HPDE6-E6E7 (cell line): ENCODE data around the gene DNASE2B.

Experiments used
- DNase-seq: peaks from one replicate; pipeline ENCODE4 v3.0.0; 2011; ENCODE audit warnings: missing footprints; ENCODE audit errors: extremely low spot score

Gene DNASE2B

GRCh38 chr1:84374991-84375696 lies 23.1 kb upstream of the DNASE2B start:
- DNase-seq: no peak

GRCh38 chr1:84376000-84376910 lies 22.0 kb upstream of the DNASE2B start:
- DNase-seq: no peak

- no peak for DNase-seq
Measured at GRCh38 chr1:84377480-84378095, 20.7 kb upstream of the DNASE2B start.

GRCh38 chr1:84379138-84379916 lies 19.0 kb upstream of the DNASE2B start:
- no peak for DNase-seq

GRCh38 chr1:84379917-84380180 lies 18.4 kb upstream of the DNASE2B start:
- DNase-seq: no peak

DNA sequence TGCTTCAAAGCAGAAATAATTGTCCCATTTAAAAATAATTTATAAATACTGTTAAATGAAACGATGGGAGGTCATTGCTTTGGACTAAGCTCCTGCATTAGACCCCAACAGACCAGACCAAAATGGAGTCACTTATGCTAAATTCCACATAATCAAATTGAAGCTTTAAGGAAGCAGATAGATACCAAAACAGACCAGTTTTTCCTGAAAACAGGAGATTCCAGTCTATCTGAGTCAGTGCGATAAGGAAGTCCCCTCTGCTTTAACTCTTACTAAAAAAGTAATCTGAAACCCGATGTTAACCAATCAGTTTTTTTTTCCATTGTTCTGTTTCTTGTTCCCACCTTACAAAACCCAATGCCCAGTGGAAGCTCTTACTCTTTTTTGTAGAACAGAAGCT lies 16.2 kb upstream of the DNASE2B start:
- no peak for DNase-seq

DNA sequence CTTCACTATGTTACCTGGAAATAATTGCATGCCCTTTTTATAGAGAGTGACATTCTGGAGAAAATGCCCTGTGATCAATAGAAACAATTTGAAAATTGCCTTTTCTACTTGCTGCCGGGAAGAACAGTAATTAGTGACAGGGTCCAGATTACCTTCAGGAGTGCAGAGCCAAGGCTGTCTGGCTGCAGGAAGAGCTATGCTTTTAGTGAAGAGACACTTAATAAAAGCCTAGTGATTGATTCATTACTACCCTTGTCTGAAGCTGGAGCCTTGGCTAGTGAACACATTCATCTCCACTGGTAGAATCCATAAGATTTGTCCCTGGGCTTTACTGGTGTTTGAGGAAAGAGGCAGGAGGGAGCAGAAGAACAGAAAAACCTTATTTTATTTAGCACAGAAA lies 12.9 kb upstream of the DNASE2B start:
- no peak for DNase-seq

- DNase-seq: no peak
Measured at GRCh38 chr1:84386716-84387479, 11.4 kb upstream of the DNASE2B start.

GRCh38 chr1:84387480-84388163 lies 10.7 kb upstream of the DNASE2B start:
- no peak for DNase-seq

DNA sequence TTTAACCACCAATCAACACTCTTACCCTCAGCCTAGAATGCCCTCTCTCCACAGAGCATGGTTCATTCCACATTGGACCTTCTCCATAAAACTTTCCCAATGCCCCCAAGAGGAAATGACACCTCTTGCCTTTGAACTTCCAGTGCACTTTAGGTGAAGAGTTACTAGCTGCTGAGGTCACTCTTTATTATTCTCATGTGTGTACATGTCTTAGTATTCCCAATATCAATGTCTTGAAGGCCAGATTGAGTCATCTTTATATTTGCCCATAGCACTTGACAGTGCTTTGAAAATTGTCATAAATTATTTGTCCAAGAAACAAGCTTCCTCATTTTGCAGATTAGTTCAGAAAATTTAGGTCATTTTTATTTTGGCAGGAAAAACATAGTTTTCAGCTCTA lies 8.1 kb upstream of the DNASE2B start:
- DNase-seq: peak; percentile 37

DNA sequence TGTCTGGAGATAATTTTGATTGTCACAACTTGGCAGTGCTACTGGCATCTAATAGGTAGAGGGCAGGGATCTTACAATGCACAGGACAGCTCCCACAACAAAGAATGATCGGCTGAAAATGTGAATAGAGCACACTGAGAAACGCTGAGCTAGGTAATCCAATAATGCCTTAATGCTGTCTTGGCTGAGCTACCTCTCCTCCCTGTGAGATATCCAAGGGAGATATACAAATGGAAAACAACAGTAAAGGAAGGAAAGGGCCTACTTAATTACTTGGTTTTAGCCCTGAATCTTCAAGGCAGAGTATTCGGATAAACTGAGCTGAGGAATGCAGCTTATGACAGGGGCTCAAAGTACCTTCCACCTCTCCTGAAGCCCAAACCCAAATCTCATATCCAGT lies 2.9 kb downstream of the DNASE2B start:
- DNase-seq: no peak

DNA sequence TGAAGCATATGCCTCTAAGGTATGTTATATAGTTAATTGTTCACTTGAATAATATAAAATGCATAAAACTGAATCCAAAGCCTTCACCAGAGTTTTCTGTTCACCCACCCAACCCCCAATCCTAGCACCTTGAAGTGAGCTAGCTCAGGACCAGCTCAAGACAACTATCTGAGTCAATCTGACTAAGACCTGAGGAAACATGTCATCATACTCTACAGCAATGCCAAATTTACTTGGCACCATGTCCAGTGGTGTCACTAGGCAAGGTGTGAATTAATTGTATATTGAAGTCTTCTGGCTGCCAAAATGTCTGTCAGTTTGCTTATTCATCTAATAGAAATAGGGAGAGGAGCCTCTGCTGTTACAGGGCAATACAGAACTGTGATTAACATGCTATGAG lies 3.8 kb downstream of the DNASE2B start:
- no peak for DNase-seq

DNA sequence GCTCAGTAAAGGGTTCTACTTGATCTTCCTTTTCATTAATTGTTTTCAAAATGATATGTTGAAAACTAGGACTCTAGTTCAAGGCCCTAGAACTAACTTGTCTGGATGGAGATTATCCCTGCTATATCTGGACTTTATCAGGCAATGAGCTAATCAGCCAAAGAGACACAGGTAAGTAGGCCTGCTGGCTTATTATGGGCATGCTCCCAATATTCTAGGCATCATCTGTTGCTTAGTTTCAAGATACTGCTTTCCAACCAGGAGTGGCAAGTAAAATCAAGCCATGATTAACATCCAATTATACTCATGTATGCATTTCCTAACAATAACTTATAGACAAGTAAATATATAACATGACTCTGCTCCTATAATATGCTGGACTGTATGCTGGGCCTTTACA lies 4.2 kb downstream of the DNASE2B start:
- no peak for DNase-seq

GRCh38 chr1:84403347-84403746 lies 5.1 kb downstream of the DNASE2B start:
- no peak for DNase-seq

DNA sequence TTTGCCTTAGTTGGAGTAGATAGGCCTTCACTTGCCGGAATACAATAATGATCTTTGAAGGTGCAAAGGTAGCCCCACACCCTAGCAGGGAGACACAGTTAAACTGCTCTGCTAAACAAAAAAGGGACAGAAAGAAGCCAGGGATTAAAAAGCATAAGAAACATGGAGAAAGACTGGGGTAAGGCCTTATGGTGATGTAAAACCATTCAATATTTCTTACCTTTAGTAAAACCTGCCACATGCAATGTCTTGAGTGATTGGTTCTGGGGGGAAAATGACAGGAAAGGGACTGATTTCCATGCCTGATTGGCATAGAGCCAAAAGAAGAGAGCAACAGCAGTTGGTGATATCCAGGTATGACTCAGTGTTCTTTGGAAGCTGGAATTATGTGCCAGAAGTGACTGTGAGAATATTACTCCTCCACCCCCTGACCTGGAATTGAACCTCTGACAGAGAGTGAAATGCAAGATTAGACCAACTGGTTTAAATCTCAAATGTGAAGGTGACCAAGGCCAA lies 8.1 kb downstream of the DNASE2B start:
- peak; percentile 16 for DNase-seq

DNA sequence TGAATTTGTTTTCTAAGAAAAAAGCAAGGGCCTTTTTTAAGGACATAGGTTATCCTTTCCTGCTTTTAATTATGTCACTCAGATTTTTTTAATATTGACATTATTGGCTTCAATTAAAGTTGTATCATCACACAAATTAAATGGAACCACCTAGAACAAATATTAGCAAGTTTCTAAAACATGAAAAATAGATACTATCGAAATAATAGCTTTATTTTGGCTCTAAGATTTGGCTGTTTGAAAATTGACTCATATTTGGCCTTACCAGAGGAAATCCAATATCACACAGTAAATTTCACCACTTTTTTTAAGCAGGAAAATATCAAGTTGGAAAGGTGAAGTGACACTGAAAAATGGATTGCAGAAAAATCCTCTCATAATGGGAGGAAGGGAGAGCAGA lies 9.2 kb downstream of the DNASE2B start:
- no peak for DNase-seq

DNA sequence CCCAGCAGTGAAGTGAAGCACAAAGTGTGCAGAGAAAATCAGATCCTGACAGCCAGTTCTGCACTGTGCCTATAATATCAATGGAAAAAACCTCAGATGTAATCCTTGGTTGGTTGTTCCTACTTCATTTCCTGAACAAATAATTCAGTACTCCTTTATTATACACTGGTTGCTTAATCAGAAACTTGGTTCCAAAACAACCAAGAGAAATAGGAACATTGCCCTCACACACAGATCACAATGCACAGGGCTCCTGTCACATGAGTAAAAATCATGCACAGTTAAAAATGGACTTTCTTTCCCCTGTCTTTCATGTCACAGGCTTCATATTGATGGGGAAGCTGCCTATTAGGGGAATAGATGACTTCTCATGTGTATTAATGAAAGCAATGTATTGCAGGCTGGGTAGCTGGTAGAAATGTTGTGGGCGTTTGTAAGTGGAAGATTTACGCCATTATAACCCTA lies 9.7 kb downstream of the DNASE2B start:
- no peak for DNase-seq

- no peak for DNase-seq
Measured at GRCh38 chr1:84409888-84410287, 11.6 kb downstream of the DNASE2B start.

DNA sequence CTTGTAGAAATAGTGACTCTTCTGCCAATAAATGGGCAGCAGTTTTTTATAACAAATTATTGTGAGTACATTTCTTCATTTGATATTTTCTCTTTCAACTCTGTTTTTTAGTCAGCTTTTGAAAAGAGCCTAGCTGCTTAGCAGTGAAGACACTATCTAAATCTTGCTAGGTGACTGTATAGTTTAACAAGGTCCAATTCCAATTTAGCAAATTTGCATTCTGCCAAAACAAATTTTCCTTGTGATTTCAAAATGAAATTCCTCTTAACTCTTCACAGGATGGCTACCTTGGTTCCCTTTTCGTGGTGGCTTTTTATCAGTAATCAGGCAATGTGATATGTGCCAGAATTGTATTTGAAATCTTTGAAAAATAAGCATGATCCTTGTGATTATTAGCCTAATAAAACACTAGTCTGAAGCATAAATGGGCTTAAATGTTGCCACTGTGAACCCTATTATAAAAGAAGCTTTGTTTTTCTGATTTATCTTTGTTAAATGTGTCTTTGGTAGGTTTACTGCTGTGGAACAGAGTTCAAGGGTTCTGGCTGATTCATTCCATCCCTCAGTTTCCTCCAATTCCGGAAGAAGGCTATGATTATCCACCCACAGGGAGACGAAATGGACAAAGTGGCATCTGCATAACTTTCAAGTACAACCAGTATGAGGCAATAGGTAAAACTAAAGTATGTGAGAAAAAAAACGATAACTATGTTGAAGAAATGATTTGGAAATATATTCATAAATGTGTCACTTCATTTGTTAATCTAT lies 12.2 kb downstream of the DNASE2B start:
- DNase-seq: no peak
